NCI-H1436 treated with DMSO at 0.1 percent for 48 hours (cell line): ENCODE measurements around the gene ZNF26.
"Not testable (repeated sequence)": the region's sequence is repeated elsewhere in the genome, so short reads cannot be mapped to it uniquely, and the experiment has no call there.

Experiments used
- DNase-seq: peaks from one replicate; lab custom pipeline; 2025; lab: John Stamatoyannopoulos, UW

ZNF26 gene

GRCh38 chr12:132956011-132956788, 30.0 kb upstream of the ZNF26 start, which contains the start of gene ZNF605:
Gene ZNF605, minus strand, starts transcription at chr12:132956306. Its CDS starts 10,671 bp downstream, at chr12:132945635.
- DNase-seq, result peak; percentile 5

GRCh38 chr12:132961790-132962189, 24.4 kb upstream of the ZNF26 start:
- DNase-seq, result not testable (repeated sequence)

GRCh38 chr12:132963947-132964346, 22.2 kb upstream of the ZNF26 start:
- DNase-seq, result not testable (repeated sequence)

- DNase-seq, result no peak
Measured at GRCh38 chr12:132965796-132966195, 20.4 kb upstream of the ZNF26 start.

GRCh38 chr12:132966676-132967415, 19.3 kb upstream of the ZNF26 start:
- no peak for DNase-seq

- no peak for DNase-seq
Measured at GRCh38 chr12:132967736-132968135, 18.4 kb upstream of the ZNF26 start.

- no peak for DNase-seq
Measured at GRCh38 chr12:132972374-132972773, 13.8 kb upstream of the ZNF26 start.

- DNase-seq, result not testable (repeated sequence)
Measured at GRCh38 chr12:132976870-132977269, 9.3 kb upstream of the ZNF26 start.

- DNase-seq, result no peak
Measured at GRCh38 chr12:132986885-132987225, 688 bp downstream of the ZNF26 start.

GRCh38 chr12:132998741-132999140, 12.6 kb downstream of the ZNF26 start:
- no peak for DNase-seq

GRCh38 chr12:133010657-133011297, 24.6 kb downstream of the ZNF26 start:
- no peak for DNase-seq

- DNase-seq, result no peak
Measured at GRCh38 chr12:133023566-133023965, 37.4 kb downstream of the ZNF26 start.

- no peak for DNase-seq
Measured at GRCh38 chr12:133026996-133027395, 40.8 kb downstream of the ZNF26 start.

- DNase-seq, result peak; percentile 69
Measured at GRCh38 chr12:133037207-133038005, 51.2 kb downstream of the ZNF26 start, which contains the start of gene ZNF84. Gene ZNF84, plus strand, starts transcription at chr12:133037509. Its CDS starts 3,959 bp downstream, at chr12:133041468.

GRCh38 chr12:133038118-133038709, 52.0 kb downstream of the ZNF26 start:
- DNase-seq, result no peak

- no peak for DNase-seq
Measured at GRCh38 chr12:133046698-133047097, 60.5 kb downstream of the ZNF26 start.

- DNase-seq, result no peak
Measured at GRCh38 chr12:133057446-133057845, 71.3 kb downstream of the ZNF26 start.

GRCh38 chr12:133058203-133059113, 72.3 kb downstream of the ZNF26 start:
- DNase-seq, result no peak

GRCh38 chr12:133061954-133062353, 75.8 kb downstream of the ZNF26 start:
- no peak for DNase-seq

- DNase-seq, result no peak
Measured at GRCh38 chr12:133063556-133063955, 77.4 kb downstream of the ZNF26 start.
